Activated CD8-positive, alpha-beta memory T cell treated with anti-CD3 and anti-CD28 coated beads for 36 hours (primary cell): ENCODE measurements around the gene PCDHGA8. TPM values are rescaled to one million over a fixed set of nuclear protein-coding genes. Genes with fewer than 3 reads are reported as not detected.
"Not testable (repeated sequence)": the region's sequence is repeated elsewhere in the genome, so short reads cannot be mapped to it uniquely, and the experiment has no call there.

Source experiments
- CTCF ChIA-PET: fragments of 350-600 bp; sonication (Branson Sonifier 250); formaldehyde crosslinking; loops from one replicate; lab custom pipeline; 2021; ENCODE audit warnings: antibody characterized with exemption; lab: Charles Lee
- POLR2A ChIA-PET: fragments of 350-600 bp; sonication (Branson Sonifier 250); formaldehyde crosslinking; loops from one replicate; lab custom pipeline; 2021; ENCODE audit warnings: antibody characterized with exemption; lab: Charles Lee
- total RNA-seq, 2 experiments: library from RNA; stranded (reverse); gene quantifications; one replicate each; pipeline ENCODE4 v1.2.3, GENCODE V29; 2021

PCDHGA8 gene
- total RNA-seq, result not detected

DNA sequence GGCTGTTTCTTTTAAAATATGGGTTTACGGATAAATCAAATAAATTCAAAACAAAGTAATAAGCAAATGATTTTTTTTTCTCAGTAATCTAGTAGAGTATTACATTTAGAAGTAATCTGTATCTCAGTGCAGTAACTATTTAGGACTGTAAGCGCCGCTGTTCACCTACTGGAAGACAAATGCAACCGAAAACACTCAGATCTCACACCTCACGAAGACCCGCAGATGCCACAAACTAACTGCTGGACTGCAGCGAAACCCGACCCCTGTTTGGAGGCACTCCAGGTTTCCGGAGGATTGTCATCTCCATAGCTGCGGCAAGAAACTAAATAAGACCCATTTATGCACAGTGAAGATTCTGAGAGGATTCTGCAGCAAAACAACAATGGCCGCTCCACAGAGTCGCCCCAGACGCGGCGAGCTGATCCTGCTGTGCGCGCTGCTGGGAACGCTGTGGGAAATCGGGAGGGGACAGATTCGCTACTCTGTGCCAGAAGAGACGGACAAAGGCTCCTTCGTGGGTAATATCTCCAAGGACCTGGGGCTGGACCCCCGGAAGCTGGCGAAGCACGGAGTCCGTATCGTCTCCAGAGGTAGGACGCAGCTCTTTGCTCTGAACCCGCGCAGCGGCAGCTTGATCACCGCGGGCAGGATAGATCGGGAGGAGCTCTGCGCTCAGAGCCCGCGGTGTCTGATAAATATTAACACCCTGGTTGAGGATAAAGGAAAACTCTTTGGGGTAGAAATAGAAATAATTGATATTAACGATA lies at the start of gene PCDHGA8:
TSS of gene PCDHGA8 (plus strand) at position 205 of the 770 bp plus-strand sequence. CDS start at position 386, 181 bp downstream.
- ChIA-PET CTCF (no interaction called here), POLR2A (no interaction called here)

- CTCF ChIA-PET, result interaction anchor here (0.7 to 1.4 kb wide), 2 partner anchors 22 kb away, joined by 3 read pairs; partner anchors contain the start of gene TAF7
- POLR2A ChIA-PET, result no interaction called here
These were observed 49.7 kb upstream of the PCDHGA8 start for GRCh38 chr5:141342773-141343172.

DNA sequence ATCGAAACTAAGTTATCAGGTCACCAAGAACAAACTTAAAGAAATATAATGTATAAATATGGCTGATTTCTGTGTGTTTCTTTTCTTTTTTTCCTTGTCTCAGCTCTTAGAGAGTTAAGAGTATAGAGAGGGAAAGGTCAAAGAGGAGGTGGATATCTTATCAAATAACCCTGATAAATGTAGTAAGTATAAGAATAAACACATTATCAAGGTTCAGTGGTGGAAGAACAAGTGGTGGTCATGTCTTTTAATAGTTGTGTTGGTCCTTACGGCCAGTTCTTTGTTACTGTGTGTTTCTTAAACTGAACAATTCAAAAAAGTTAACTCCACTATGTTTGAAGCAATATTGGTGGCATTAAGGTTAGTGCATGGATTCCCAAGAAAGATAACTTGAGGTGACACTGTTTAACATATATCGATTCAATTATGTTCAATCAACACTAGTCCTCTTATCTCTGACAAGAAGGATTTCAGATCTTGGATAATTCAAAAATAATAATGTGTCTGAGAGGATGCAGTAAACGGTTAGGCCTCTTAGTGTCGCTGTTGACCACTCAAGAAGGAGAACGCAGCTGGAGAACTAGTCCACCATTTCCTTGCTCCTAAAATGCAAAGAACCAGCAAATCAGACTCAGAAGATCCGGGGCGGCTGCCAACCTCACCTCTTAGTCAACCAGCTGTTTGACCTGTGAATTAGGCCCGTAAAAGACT lies 49.0 kb upstream of the PCDHGA8 start, which contains the start of gene PCDHGA3:
TSS of gene PCDHGA3 (plus strand) at position 588 of the 711 bp plus-strand sequence. CDS start 205 bp downstream, outside the sequence.
- CTCF ChIA-PET, result interaction anchor here (1.0 to 1.4 kb wide), 3 partner anchors 14 to 23 kb away, joined by 3 to 4 read pairs (median 3); partner anchors contain the start of gene TAF7
- POLR2A ChIA-PET, result no interaction called here

- CTCF ChIA-PET, result interaction anchor here (1.0 to 1.4 kb wide), 3 partner anchors 14 to 24 kb away, joined by 3 to 4 read pairs (median 3); partner anchors contain the start of gene TAF7
- POLR2A ChIA-PET, result no interaction called here
These were observed 48.4 kb upstream of the PCDHGA8 start for GRCh38 chr5:141343953-141344463.

GRCh38 chr5:141345327-141345726 lies 47.1 kb upstream of the PCDHGA8 start:
- CTCF ChIA-PET, result no interaction called here
- POLR2A ChIA-PET, result no interaction called here

- CTCF ChIA-PET, POLR2A ChIA-PET: not testable (repeated sequence)
These were observed 46.4 kb upstream of the PCDHGA8 start for GRCh38 chr5:141346017-141346416.

DNA sequence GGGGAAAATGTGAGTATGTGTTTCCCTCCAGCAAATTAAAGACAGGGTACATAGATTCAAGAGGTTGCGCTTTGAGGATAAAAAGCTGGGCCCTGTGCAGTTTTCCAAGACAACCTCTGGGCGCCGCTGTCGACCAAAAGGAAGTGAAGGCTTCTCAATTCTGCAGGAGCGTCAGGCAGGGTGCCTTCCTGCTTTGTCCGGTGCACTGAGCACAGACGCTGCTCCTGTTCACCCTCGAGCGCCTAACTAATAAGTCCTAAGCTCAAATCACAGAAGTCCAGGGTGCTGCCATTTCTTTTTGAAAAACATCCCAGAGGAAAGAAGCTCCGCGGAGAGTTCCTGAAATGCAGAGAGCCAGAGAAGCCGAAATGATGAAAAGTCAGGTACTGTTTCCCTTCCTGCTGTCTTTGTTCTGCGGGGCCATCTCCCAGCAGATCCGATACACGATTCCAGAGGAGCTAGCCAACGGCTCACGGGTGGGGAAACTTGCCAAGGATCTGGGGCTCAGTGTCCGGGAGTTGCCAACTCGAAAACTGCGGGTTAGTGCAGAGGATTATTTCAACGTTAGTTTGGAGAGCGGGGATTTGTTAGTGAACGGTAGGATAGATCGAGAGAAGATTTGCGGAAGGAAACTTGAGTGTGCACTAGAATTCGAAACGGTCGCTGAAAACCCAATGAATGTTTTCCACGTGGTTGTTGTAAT lies 42.4 kb upstream of the PCDHGA8 start, which contains the start of gene PCDHGB1:
TSS of gene PCDHGB1 (plus strand) at position 183 of the 703 bp plus-strand sequence. CDS start at position 345, 162 bp downstream.
- ChIA-PET CTCF (interaction anchor here (0.9 to 1.3 kb wide), 2 partner anchors 30 to 57 kb away, joined by 3 read pairs; no protein-coding TSS in a partner anchor), POLR2A (no interaction called here)

DNA sequence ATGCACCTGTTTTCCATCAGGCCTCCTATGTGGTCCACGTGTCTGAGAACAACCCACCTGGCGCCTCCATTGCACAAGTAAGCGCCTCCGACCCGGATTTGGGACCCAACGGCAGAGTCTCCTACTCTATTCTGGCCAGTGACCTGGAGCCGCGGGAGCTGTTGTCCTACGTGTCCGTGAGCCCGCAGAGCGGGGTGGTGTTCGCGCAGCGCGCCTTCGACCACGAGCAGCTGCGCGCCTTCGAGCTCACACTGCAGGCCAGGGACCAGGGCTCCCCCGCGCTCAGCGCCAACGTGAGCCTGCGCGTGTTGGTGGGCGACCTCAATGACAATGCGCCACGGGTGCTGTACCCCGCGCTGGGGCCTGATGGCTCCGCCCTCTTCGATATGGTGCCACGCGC lies 40.8 kb upstream of the PCDHGA8 start:
- POLR2A ChIA-PET, result no interaction called here
- CTCF ChIA-PET, result interaction anchor here (1.2 kb wide), 1 partner anchor 143 kb away, joined by 4 read pairs; the partner anchor contains the start of gene PCDHB12

- ChIA-PET CTCF (interaction anchor here (0.5 to 0.8 kb wide), 2 partner anchors 9 to 56 kb away, joined by 3 to 4 read pairs; partner anchors contain the start of gene PCDHGA5), POLR2A (no interaction called here)
These were observed 37.4 kb upstream of the PCDHGA8 start, which contains the start of gene PCDHGA4 for GRCh38 chr5:141354900-141355469. TSS of gene PCDHGA4 (plus strand) at chr5:141355021. CDS start at chr5:141355108, 87 bp downstream.

GRCh38 chr5:141355641-141356040 lies 36.8 kb upstream of the PCDHGA8 start:
- CTCF ChIA-PET, result interaction anchor here (0.5 to 0.8 kb wide), 2 partner anchors 8 to 55 kb away, joined by 3 to 4 read pairs; partner anchors contain the start of gene PCDHGA5
- POLR2A ChIA-PET, result no interaction called here

GRCh38 chr5:141356133-141356532 lies 36.3 kb upstream of the PCDHGA8 start:
- CTCF ChIA-PET, result no interaction called here
- POLR2A ChIA-PET, result no interaction called here

DNA sequence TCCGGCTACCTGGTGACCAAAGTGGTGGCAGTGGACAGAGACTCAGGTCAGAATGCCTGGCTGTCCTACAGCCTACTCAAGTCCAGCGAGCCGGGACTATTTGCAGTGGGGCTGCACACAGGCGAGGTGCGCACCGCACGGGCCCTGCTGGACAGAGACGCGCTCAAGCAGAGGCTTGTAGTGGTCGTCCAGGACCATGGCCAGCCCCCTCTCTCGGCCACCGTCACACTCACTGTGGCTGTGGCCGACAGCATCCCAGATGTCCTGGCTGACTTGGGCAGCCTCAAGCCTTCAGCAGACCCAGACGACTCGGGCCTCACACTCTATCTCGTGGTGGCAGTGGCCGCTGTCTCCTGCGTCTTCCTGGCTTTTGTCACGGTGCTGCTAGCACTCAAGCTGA lies 35.5 kb upstream of the PCDHGA8 start:
- POLR2A ChIA-PET, result no interaction called here
- CTCF ChIA-PET, result no interaction called here

GRCh38 chr5:141359790-141360426 lies 32.5 kb upstream of the PCDHGA8 start, which contains the start of gene PCDHGB2:
TSS of gene PCDHGB2 (plus strand) at chr5:141359994. CDS start at chr5:141360136, 142 bp downstream.
- ChIA-PET POLR2A (no interaction called here), CTCF (interaction anchor here (1.4 kb wide), 1 partner anchor 204 kb away, joined by 4 read pairs; no protein-coding TSS in a partner anchor)

DNA sequence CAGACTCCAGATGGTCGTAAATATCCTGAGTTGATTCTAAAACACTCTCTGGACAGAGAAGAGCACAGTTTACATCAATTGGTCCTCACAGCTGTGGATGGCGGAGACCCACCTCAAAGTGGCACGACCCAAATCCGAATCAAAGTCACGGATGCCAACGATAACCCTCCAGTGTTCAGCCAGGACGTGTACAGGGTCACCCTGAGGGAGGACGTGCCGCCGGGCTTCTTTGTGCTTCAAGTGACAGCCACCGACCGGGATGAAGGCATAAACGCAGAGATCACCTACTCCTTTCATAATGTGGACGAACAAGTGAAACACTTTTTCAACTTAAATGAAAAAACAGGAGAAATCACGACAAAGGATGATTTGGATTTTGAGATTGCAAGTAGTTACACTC lies 31.7 kb upstream of the PCDHGA8 start:
- POLR2A ChIA-PET, result no interaction called here
- CTCF ChIA-PET, result interaction anchor here (1.4 kb wide), 1 partner anchor 203 kb away, joined by 4 read pairs; no protein-coding TSS in a partner anchor

DNA sequence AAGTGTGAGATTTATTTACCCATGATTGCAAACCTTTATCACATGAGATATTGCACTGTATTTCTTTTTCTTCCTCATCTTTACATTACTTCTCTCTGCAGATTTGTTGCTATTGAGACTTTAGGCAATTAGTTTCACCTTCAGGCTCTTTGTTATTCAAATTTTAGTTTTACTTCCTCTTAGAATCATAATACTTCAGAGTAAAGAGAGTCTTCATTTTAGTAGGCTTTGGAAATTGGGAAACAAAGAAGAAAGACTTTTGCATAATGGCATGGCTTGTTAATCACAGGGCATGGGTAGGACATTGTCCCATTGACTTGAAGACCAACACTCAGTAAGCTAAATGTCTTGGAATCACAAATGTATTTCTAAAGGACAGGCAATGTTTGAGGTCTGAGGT lies 29.7 kb upstream of the PCDHGA8 start:
- POLR2A ChIA-PET, result no interaction called here

DNA sequence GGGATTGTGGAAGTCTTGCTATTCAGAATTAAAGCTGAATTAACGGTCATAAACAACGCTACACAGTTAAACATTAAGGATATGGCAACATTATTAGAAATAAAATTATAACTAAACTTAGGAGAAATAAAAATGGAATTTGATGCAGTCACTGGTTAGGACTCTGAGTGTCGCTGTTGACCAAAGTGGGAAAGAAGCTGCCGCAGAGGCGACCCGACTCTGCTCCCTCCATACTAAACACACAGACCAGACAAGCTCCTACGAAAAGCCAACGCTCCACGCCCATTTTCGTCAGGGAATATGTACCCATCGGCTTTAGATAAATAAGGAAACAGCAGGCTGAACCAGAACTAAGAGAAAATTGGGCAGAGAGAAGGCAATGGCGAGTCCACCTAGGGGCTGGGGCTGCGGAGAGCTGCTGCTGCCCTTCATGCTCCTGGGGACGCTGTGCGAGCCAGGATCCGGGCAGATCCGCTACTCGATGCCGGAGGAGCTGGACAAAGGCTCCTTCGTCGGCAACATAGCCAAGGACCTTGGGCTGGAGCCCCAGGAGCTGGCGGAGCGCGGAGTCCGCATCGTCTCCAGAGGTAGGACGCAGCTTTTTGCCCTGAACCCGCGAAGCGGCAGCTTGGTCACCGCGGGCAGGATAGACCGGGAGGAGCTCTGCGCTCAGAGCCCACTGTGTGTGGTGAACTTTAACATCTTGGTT lies 28.3 kb upstream of the PCDHGA8 start, which contains the start of gene PCDHGA5:
TSS of gene PCDHGA5 (plus strand) at position 211 of the 709 bp plus-strand sequence. CDS start at position 380, 169 bp downstream.
- POLR2A ChIA-PET, result no interaction called here
- CTCF ChIA-PET, result interaction anchor here (1.0 kb wide), 1 partner anchor 9 kb away, joined by 3 read pairs; no protein-coding TSS in a partner anchor

More for the DNA sequence above, 29.7 kb upstream of the PCDHGA8 start:
- CTCF ChIA-PET, result no interaction called here
